ENCODE results near the gene NPAS1.
A peak's percentile ranks its signal among the peaks of the same experiment; 100 is the strongest.

The NPAS1 gene

DNA sequence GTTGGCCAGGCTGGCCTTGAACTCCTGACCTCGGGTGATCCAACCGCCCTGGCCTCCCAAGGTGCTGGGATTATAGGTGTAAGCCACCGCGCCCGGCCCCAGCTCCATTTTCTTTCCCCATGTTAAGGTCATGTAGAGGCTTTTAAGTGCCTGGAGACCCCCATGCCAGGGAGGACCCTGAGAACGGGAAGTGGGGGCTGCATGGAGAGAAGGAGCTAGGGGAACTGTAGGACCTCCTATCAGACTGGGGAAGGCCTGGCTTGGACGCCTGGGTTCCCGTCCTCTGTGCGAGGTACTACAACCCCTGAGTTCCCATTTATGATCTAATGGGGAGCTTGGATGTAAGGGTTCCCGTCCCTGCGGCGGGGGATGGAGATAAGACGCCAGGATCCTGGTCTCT lies 714 bp upstream of the NPAS1 start:
- no peak for DNase-seq

DNA sequence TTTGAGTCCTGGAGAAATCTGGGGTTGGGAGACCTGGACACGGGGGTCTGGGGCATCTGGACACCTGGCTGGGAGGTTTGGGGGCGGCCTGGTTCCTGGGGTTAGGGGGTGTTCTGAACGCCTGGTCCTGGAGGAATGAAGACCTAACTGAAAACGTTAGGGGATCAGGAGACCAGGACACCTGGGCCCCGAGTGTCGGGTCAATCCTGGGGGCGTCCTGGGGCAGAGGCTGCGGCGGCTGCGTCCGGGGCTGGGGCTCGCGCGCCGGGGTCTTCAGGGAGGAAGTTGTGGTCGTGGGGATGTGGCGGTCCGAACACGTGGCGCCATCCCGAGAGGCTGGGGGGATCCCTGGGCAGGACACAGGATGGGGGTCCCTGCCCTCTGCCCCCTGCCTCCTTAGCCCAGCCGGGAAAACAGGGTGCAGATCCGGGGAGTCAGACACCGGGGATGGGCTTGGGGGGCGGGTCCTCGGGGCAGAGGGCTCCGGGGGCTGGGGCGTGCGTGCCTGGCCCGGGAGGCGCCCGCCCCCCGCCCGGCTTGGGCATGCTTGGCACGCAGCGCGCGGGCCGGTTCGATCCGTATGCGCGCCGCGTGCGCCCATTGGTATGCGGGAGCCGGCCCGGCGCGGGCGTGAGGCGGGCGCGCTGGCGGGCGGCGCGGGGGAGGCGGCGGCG lies 632 bp downstream of the NPAS1 start:
- no peak for DNase-seq

DNA sequence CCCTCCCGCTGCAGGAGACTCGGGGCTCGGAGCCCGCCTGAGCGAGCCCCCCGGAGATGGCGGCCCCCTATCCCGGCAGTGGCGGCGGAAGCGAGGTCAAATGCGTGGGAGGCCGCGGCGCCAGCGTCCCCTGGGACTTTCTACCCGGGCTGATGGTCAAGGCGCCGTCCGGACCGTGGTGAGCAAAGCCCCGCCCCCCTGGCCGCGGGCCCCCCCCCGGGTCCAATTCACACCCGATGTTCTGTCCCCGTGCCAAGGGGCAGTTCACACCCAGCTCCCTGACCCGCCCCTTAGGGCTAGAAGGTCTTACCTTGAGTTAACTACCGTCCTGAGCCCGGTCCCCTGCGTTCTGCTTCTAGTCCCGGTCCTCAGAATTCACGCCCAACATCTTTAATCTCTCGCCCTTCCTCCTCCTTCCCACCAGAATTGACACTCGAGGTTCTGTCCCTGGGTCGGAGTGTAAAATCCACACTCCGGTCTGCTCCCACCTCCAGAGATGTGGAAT lies 1.4 kb downstream of the NPAS1 start:
- no peak for DNase-seq

DNA sequence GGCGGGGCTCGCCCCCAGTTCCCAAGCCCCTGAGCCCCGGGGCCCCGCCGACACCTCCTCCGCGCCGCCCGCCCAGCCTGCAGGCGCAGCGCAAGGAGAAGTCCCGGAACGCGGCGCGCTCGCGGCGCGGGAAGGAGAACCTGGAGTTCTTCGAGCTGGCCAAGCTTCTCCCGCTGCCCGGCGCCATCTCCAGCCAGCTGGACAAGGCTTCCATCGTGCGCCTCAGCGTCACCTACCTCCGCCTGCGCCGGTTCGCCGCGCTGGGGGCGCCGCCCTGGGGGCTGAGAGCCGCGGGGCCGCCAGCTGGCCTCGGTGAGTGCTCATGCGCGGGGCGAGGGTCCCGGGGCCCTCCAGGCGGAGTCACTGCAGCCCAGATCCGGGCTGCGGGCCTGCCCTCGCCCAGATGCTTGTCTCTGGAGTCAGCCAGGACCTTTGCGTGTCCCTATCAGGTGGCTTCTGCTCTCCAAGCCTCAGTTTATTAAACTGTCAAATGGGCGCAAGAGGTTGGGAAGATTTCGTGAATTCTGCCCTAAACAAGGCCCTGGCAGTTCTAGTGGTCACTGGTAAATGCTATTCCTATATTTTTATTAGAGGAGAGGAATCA lies 2.0 kb downstream of the NPAS1 start:
- DNase-seq: no peak

DNA sequence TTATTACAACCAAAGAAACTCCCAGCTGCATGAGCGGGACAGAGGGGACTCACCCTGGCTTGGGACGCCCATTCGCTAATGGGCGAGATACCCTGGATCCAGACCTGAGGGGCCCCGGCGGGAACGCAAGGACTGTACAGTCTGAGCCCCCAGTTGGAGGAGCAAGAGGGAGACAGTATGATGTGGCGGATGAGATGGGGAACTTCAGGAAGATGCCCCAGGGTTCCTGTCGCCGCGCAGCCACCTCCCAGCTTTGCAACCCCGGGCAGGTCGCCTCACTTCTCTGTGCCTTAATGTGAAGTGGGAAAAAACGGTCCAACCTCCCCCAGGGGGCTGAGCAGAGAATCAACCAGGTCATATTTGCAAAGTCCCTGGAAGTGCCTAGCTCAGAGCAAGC lies 2.5 kb downstream of the NPAS1 start:
- no peak for DNase-seq

DNA sequence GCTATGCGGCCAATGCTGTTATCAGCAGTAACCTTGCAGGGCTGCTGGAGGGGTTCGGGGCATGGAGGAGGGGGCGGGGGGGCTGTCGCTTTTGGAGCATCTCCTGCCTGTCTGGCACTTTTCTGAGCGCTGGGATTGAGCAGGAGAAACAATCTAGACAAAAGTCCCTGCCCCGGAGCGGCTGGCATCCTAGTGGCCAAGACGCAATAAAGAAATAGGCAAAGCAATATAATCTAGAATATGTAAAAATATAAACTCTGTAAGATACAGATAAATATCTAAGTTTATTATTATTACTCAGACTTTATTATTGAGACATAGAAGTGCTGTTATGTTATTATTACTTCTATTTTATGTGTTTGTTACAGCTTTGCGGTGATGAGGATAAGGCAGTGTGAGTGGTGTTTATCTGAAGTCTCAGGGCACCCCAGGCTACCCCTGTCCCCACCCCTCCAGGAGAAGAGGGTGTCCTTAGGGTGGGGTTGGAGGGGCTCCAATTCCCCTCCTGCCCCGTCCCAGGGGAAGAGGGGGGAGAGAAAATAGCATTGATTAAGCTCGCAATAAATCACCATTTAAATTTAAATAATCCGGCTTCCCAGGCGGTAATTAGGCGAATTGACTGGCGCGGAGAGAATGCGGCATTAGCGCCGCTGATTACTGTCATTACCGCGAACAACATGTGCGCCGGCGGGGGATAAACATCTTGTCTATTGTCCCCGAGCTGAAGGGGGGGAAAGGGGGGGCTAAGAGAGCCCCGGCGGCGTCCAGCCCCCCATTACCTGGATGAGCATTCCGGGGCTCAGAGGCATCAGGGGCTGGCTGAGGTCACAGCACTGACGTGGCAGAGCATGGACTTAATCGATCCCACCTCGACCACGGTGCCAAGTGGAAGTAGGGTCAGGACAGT lies 3.2 kb downstream of the NPAS1 start:
- DNase-seq: peak in 1 of 58 donors; percentile 19

DNA sequence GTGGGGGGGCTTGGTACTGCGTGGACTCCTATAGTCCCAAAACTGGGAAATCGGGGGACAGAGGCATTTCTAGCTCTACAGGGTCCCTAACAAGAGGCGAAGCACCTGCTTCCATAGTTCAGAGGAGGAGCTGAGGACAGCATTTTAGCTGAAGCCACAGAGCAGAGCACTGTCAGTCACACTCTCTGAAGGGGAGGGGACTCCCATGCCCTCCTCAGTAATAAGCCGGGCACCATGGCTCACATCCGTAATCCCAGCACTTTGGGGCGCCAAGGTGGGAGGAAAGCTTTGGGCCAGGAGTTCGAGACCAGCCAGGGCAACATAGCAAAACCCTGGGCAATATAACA lies 3.8 kb downstream of the NPAS1 start:
- DNase-seq: no peak

DNA sequence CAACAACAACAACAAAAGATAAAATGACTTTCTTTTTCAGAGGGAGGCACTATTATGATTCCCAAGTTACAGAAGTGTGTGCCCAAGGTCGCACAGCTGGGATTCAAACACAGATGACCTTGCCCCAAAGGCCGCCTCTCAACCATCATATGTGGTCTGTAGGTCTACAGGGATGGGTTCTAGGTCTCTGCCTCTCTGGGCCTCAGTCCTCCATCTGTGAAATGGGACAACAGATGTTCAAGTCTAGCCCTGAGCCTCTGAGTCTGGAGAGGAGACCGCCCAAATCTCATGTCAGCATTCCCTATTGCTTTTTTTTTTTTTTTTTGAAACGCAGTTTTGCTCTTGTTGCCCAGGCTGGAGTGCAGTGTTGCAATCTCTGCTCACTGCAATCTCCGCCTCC lies 4.9 kb downstream of the NPAS1 start:
- DNase-seq: no peak

DNA sequence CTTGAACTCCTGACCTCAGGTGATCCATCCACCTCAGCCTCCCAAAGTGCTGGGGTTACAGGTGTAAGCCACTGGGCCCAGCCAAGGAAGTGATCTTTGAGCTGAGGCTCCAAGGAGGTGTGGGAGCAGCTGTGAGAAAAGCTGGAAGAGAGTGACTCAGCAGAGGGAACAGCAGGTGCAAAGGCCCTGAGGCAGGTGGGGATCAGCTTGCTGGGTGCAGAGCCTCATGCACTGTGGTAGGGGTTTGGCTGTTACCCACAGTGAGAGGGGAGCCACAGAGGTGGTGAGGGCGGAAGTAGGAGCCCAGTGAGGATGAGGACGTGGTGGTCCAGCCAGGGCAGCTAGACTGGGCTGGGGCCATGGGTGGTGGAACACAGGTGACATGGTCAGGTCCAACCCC lies 6.5 kb downstream of the NPAS1 start:
- DNase-seq: no peak

DNA sequence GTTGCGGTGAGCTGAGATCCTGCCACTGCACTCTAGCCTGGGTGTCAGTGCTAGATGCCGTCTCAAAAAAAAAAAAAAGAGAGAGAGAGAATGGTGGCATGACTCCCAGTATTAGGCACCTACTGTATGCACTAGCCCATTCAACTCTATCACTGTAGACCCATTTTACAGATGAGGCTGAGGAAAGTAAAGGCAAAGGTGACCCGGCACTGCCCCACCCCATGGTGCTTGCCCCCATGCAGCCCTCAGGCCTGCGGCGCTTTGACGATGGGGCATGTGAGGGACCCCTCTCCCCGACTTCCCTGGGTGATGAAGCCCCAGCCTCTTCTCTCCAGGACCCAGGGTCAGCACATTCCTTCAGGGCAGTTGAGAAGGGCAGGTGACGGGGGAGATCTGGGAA lies 7.3 kb downstream of the NPAS1 start:
- DNase-seq: no peak

DNA sequence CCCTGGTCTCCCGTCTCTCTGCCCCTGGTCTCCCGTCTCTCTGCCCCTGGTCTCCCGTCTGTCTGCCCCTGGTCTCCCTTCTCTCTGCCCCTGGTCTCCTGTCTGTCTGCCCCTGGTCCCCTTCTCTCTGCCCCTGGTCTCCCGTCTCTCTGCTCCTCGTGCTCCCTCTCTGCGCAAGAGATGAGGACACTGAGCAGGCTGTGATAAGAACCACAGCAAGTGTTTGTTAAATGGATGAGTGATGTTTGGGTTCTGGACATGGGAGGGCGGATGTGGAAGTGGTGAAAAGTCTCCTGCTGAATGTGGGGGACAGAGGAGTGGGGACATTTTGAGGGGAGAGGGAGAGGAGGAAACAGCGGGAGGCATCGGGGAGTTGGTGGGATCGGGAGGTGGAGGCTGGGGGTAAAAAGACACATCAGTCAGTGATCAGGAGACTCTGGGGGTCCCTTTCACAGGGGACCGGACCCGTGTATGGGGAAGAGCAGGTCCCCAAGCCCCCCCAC lies 8.0 kb downstream of the NPAS1 start:
- no peak for DNase-seq

DNA sequence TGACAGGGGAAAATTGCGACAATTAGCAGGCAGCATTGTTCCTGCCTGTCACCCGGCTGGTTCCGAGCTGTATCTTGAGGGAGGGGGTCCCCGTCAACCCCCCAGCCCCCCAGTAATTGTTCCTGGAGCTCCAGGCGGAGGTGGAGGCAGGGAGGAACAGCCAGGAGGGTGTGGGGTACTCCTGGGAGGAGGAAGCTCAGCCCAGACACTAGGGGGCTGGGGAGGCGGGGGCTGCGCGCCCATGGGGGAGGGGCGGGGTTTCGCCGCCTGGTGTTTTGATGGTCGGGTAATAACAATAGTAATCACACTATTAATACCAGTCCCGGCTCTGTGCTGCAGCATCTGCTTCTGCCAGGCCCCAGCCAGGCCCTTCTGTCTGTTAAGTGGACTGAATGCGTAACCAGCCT lies 8.6 kb downstream of the NPAS1 start:
- DNase-seq: no peak

DNA sequence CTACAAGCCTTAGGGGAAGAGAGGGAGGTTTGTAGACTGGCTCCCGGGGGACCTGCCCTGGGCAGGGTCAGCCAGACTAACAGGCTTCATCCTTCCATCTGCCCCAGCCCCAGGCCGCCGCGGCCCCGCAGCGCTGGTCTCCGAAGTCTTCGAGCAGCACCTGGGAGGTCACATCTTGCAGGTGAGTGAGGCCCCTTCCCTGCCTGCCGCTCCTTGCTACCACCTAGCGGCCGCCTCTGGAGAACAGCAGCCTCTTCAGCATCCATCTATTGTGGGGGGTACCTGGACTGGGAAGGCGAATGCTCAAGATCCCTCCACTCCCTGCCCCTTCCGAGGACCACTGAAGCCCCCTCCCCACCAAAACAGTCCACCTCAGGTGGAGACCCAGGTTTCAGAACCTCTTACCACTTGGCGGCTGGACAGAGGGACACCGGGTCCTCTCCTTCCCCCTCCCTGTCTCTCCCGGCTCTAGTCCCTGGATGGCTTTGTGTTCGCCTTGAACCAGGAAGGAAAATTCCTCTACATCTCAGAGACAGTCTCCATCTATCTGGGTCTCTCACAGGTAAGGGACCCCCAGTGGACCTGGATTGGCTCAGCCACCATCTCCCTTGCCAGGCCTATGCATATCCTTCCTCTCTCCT lies 12.7 kb downstream of the NPAS1 start:
- DNase-seq: peak in 21 of 58 donors; percentile 1 to 50 (median 16)

DNA sequence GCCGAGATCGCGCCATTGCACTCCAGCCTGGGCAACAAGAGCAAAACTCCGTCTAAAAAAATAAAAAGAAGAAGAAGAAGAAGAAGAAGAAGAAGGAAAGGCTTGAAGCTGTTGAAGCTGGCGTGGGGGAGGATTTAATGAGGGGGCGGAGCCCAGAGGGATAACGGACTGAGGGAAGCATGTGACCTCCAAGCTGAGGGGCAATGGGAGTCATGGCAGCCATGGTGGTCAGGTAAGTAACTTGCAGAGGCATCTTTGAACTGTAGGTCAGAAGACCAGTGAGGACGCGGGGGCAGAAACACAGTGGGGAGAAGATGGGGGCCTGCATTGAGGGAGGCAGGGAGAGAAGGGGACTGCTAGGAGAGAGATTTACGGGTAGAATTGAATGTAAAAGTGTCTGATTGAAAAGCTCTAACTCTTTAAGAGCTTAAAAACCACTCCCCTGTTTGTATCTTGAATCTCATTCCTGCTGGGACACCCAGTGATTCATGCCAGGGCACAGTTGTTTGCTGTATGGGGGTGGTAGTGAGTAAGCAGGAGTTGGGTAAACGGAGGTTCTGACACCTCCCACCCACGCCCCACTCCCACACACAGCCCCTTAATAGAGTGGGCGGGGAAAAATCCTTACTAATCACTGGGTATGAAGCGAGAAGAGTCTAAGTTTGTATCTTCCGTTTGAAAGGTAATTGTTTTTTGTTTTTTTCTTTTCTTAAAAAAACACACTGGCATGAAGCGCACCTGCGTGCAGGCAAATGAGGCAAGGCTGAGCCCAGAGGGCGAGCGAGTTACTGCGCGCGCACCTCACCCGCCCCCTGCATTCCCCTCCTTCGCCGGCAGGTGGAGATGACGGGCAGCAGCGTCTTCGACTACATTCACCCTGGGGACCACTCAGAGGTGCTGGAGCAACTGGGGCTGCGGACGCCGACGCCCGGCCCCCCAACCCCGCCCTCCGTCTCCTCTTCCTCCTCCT lies 15.8 kb downstream of the NPAS1 start:
- DNase-seq: peak in 57 of 58 donors; percentile 35 to 91 (median 72)

DNA sequence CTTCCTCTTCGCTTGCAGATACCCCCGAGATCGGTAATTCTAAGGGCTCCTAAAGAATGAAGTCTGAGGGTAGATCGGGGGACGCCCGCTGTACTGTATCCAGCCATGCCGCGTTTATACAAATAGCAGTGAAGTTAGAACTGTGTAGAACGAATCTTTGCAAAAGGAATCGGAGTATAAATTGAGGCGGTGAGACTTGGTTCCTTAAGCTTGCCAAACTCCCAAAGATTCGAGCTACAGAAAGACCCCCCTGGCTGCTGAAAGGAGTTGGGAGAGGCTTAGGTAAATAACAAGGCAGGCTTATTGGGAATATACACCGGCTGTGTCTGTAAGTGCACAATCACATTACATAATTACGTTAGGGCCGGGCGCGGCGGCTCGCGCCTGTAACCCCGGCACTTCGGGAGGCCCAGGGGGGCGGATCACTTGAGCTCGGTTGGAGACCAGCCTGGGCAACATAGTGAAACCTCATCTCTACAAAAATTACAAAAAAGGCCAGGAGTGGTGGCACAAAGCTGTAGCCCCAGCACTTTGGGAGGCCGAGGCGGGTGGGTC lies 16.5 kb downstream of the NPAS1 start:
- peak in 2 of 58 donors; percentile 6 to 41 for DNase-seq

DNA sequence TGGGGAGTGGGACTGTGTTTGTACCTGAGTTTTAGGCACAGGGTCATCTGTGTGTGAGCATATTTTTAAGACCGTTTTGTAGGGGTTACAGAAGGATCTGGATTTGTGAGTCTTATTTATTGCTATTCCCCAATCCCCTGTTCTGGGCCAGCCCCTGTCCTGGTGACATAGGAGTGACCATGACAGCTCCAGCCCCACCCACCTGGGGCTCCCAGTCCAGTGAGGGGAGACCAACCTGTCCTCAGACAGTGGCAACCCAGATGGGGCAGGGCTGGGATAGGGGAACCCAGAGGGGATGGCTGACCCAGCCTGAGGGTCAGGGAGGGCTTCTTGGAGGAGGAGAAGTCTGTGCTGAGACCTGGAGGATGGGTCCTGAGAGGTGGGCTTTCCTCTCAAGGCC lies 18.1 kb downstream of the NPAS1 start:
- DNase-seq: no peak

DNA sequence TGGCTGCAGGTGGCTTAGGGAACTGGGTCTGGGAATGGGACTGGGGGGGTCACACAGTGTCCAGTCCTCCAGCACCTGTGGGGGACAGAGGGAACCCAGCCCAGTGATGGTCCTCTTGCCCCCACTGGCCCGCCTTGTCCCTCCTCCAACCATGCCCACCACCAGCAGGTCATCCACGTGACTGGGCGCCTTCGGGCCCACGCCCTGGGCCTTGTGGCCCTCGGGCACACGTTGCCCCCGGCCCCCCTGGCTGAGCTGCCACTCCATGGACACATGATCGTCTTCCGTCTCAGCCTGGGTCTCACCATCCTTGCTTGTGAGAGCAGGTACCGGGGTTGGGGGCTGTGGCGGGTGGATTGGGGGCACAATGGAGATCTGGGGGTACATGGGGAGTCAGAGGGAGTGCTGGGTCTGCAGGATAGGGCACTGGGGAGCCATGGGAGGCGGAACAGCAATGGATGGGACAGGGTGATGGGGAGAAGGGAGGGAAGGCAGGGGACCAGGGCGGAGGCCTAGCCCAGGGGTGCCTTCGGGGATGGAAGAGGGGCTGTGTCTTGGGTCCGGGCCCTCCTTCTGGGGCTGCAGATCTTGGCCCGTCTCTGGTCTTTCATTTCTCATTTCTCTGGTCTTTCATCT lies 19.7 kb downstream of the NPAS1 start:
- no peak for DNase-seq

DNA sequence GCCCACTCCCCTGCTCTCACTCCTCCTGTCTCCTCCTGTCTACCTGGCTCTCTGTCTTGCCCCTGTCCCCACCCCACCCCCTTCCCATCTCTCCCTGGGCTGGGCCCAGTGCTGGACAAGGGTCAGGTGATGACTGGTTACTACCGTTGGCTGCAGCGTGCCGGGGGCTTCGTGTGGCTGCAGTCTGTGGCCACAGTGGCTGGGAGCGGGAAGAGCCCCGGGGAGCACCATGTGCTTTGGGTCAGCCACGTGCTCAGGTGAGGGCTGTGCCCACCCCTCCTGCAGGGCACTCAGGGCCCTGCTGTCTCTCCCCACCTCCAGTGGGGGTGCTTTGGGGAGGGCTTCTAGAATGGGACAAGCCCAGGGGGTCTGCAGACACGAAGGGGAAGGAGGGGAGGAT lies 21.2 kb downstream of the NPAS1 start:
- no peak for DNase-seq

Data from anterior cingulate cortex (tissue), 58 donors.